ENCODE measurements around the gene ALKAL2. TPM values are rescaled to one million over a fixed set of nuclear protein-coding genes. Genes with fewer than 3 reads are reported as not detected.
A peak's percentile ranks its signal among the peaks of the same experiment; 100 is the strongest.

The ALKAL2 gene
- total and polyA plus RNA-seq, 2 donors, result 1.7 to 13.3 TPM

- no peaks in the 10 kb centered on the region for H3K4me1 ChIP-seq (ENCODE audit: control insufficient read depth in 2 of 2, insufficient read depth in 2 of 2, low read length in 2 of 2)
- no peaks in the 10 kb centered on the region for H3K9me3 ChIP-seq (ENCODE audit: control insufficient read depth in 2 of 2, insufficient read depth in 1 of 2, low read length in 1 of 2)
- WGBS, result 96% methylated on average over 15 of the region's 15 CpGs
- H3K4me3 ChIP-seq (ENCODE audit: low read length in 2 of 2), result no peak overlapping the region
- no peaks in the 10 kb centered on the region for H3K27me3 ChIP-seq (ENCODE audit: control insufficient read depth in 2 of 2, insufficient read depth in 1 of 2, low read length in 1 of 2)
- no peak overlapping the region for H3K27ac ChIP-seq (ENCODE audit: low read depth in 1 of 2, low read length in 1 of 2)
- H3K36me3 ChIP-seq (ENCODE audit: control insufficient read depth in 2 of 2, insufficient read depth in 2 of 2, low read length in 1 of 2), result peaks cover 0 to 9% of the 10 kb centered on the region in 2 donors
- no peak for DNase-seq (ENCODE audit: low read depth in 6 of 9, low spot score in 9 of 9)
Measured at GRCh38 chr2:249538-250042, 38.3 kb downstream of the ALKAL2 start.

- no peaks in the 10 kb centered on the region for H3K27me3 ChIP-seq (ENCODE audit: control insufficient read depth in 2 of 2, insufficient read depth in 1 of 2, low read length in 1 of 2)
- H3K9me3 ChIP-seq (ENCODE audit: control insufficient read depth in 2 of 2, insufficient read depth in 1 of 2, low read length in 1 of 2), result no peaks in the 10 kb centered on the region
- no peaks in the 10 kb centered on the region for H3K4me1 ChIP-seq (ENCODE audit: control insufficient read depth in 2 of 2, insufficient read depth in 2 of 2, low read length in 2 of 2)
- DNase-seq (ENCODE audit: low read depth in 6 of 9, low spot score in 9 of 9), result no peak
- peak overlapping the region in 1 of 2 donors; percentile 18 for H3K27ac ChIP-seq (ENCODE audit: low read depth in 1 of 2, low read length in 1 of 2)
- H3K4me3 ChIP-seq (ENCODE audit: low read length in 2 of 2), result no peak overlapping the region
- 96% methylated on average over 2 of the region's 2 CpGs for WGBS
- peaks cover 3 to 10% of the 10 kb centered on the region in 2 donors for H3K36me3 ChIP-seq (ENCODE audit: control insufficient read depth in 2 of 2, insufficient read depth in 2 of 2, low read length in 1 of 2)
Measured at GRCh38 chr2:248724-249123, 39.2 kb downstream of the ALKAL2 start.

- no peaks in the 10 kb centered on the region for H3K9me3 ChIP-seq (ENCODE audit: control insufficient read depth in 2 of 2, insufficient read depth in 1 of 2, low read length in 1 of 2)
- no peak overlapping the region for H3K4me3 ChIP-seq (ENCODE audit: low read length in 2 of 2)
- WGBS, result 74% methylated on average over 6 of the region's 6 CpGs
- no peak overlapping the region for H3K27ac ChIP-seq (ENCODE audit: low read depth in 1 of 2, low read length in 1 of 2)
- peak in 8 of 9 donors; percentile 42 to 86 (median 59) for DNase-seq (ENCODE audit: low read depth in 6 of 9, low spot score in 9 of 9)
- H3K36me3 ChIP-seq (ENCODE audit: control insufficient read depth in 2 of 2, insufficient read depth in 2 of 2, low read length in 1 of 2), result peaks cover 5 to 10% of the 10 kb centered on the region in 2 donors
- H3K4me1 ChIP-seq (ENCODE audit: control insufficient read depth in 2 of 2, insufficient read depth in 2 of 2, low read length in 2 of 2), result no peaks in the 10 kb centered on the region
- H3K27me3 ChIP-seq (ENCODE audit: control insufficient read depth in 2 of 2, insufficient read depth in 1 of 2, low read length in 1 of 2), result no peaks in the 10 kb centered on the region
Measured at GRCh38 chr2:246489-247144, 41.3 kb downstream of the ALKAL2 start.

GRCh38 chr2:244547-244946 lies 43.3 kb downstream of the ALKAL2 start:
- H3K36me3 ChIP-seq (ENCODE audit: control insufficient read depth in 2 of 2, insufficient read depth in 2 of 2, low read length in 1 of 2), result peaks cover 5 to 15% of the 10 kb centered on the region in 2 donors
- no peaks in the 10 kb centered on the region for H3K9me3 ChIP-seq (ENCODE audit: control insufficient read depth in 2 of 2, insufficient read depth in 1 of 2, low read length in 1 of 2)
- H3K4me1 ChIP-seq (ENCODE audit: control insufficient read depth in 2 of 2, insufficient read depth in 2 of 2, low read length in 2 of 2), result no peaks in the 10 kb centered on the region
- 97% methylated on average over 7 of the region's 7 CpGs for WGBS
- H3K27ac ChIP-seq (ENCODE audit: low read depth in 1 of 2, low read length in 1 of 2), result no peak overlapping the region
- H3K27me3 ChIP-seq (ENCODE audit: control insufficient read depth in 2 of 2, insufficient read depth in 1 of 2, low read length in 1 of 2), result no peaks in the 10 kb centered on the region
- no peak for DNase-seq (ENCODE audit: low read depth in 6 of 9, low spot score in 9 of 9)
- no peak overlapping the region for H3K4me3 ChIP-seq (ENCODE audit: low read length in 2 of 2)

GRCh38 chr2:238869-239268 lies 49.0 kb downstream of the ALKAL2 start:
- Histone ChIP-seq H3K9me3 (ENCODE audit: control insufficient read depth in 2 of 2, insufficient read depth in 1 of 2, low read length in 1 of 2) (no peaks in the 10 kb centered on the region), H3K27ac (ENCODE audit: low read depth in 1 of 2, low read length in 1 of 2) (no peak overlapping the region), H3K4me3 (ENCODE audit: low read length in 2 of 2) (no peak overlapping the region), H3K27me3 (ENCODE audit: control insufficient read depth in 2 of 2, insufficient read depth in 1 of 2, low read length in 1 of 2) (no peaks in the 10 kb centered on the region), H3K4me1 (ENCODE audit: control insufficient read depth in 2 of 2, insufficient read depth in 2 of 2, low read length in 2 of 2) (no peaks in the 10 kb centered on the region), H3K36me3 (ENCODE audit: control insufficient read depth in 2 of 2, insufficient read depth in 2 of 2, low read length in 1 of 2) (peaks cover 4 to 5% of the 10 kb centered on the region in 2 donors)
- WGBS, result 98% methylated on average over 5 of the region's 5 CpGs
- DNase-seq (ENCODE audit: low read depth in 6 of 9, low spot score in 9 of 9), result no peak

GRCh38 chr2:238431-238830 lies 49.5 kb downstream of the ALKAL2 start:
- no peaks in the 10 kb centered on the region for H3K4me1 ChIP-seq (ENCODE audit: control insufficient read depth in 2 of 2, insufficient read depth in 2 of 2, low read length in 2 of 2)
- H3K9me3 ChIP-seq (ENCODE audit: control insufficient read depth in 2 of 2, insufficient read depth in 1 of 2, low read length in 1 of 2), result no peaks in the 10 kb centered on the region
- no peak for DNase-seq (ENCODE audit: low read depth in 6 of 9, low spot score in 9 of 9)
- no peaks in the 10 kb centered on the region for H3K27me3 ChIP-seq (ENCODE audit: control insufficient read depth in 2 of 2, insufficient read depth in 1 of 2, low read length in 1 of 2)
- no peak overlapping the region for H3K27ac ChIP-seq (ENCODE audit: low read depth in 1 of 2, low read length in 1 of 2)
- WGBS, result 85% methylated on average over 3 of the region's 3 CpGs
- H3K4me3 ChIP-seq (ENCODE audit: low read length in 2 of 2), result no peak overlapping the region
- H3K36me3 ChIP-seq (ENCODE audit: control insufficient read depth in 2 of 2, insufficient read depth in 2 of 2, low read length in 1 of 2), result peaks cover 0 to 5% of the 10 kb centered on the region in 2 donors

GRCh38 chr2:237878-238277 lies 50.0 kb downstream of the ALKAL2 start:
- DNase-seq (ENCODE audit: low read depth in 6 of 9, low spot score in 9 of 9), result no peak
- WGBS, result 43% methylated on average over 6 of the region's 6 CpGs
- Histone ChIP-seq H3K9me3 (ENCODE audit: control insufficient read depth in 2 of 2, insufficient read depth in 1 of 2, low read length in 1 of 2) (no peaks in the 10 kb centered on the region), H3K27me3 (ENCODE audit: control insufficient read depth in 2 of 2, insufficient read depth in 1 of 2, low read length in 1 of 2) (no peaks in the 10 kb centered on the region), H3K4me1 (ENCODE audit: control insufficient read depth in 2 of 2, insufficient read depth in 2 of 2, low read length in 2 of 2) (no peaks in the 10 kb centered on the region), H3K27ac (ENCODE audit: low read depth in 1 of 2, low read length in 1 of 2) (no peak overlapping the region), H3K36me3 (ENCODE audit: control insufficient read depth in 2 of 2, insufficient read depth in 2 of 2, low read length in 1 of 2) (peaks cover 0 to 5% of the 10 kb centered on the region in 2 donors), H3K4me3 (ENCODE audit: low read length in 2 of 2) (no peak overlapping the region)

- Histone ChIP-seq H3K4me1 (ENCODE audit: control insufficient read depth in 2 of 2, insufficient read depth in 2 of 2, low read length in 2 of 2) (no peaks in the 10 kb centered on the region), H3K27me3 (ENCODE audit: control insufficient read depth in 2 of 2, insufficient read depth in 1 of 2, low read length in 1 of 2) (no peaks in the 10 kb centered on the region), H3K4me3 (ENCODE audit: low read length in 2 of 2) (no peak overlapping the region), H3K36me3 (ENCODE audit: control insufficient read depth in 2 of 2, insufficient read depth in 2 of 2, low read length in 1 of 2) (peaks cover 0 to 5% of the 10 kb centered on the region in 2 donors), H3K27ac (ENCODE audit: low read depth in 1 of 2, low read length in 1 of 2) (no peak overlapping the region), H3K9me3 (ENCODE audit: control insufficient read depth in 2 of 2, insufficient read depth in 1 of 2, low read length in 1 of 2) (no peaks in the 10 kb centered on the region)
- no peak for DNase-seq (ENCODE audit: low read depth in 6 of 9, low spot score in 9 of 9)
- WGBS, result 97% methylated on average over 6 of the region's 6 CpGs
Measured at GRCh38 chr2:236993-237539, 50.8 kb downstream of the ALKAL2 start.

- no peak overlapping the region for H3K4me3 ChIP-seq (ENCODE audit: low read length in 2 of 2)
- H3K4me1 ChIP-seq (ENCODE audit: control insufficient read depth in 2 of 2, insufficient read depth in 2 of 2, low read length in 2 of 2), result no peaks in the 10 kb centered on the region
- DNase-seq (ENCODE audit: low read depth in 6 of 9, low spot score in 9 of 9), result no peak
- 94% methylated on average over 4 of the region's 4 CpGs for WGBS
- H3K9me3 ChIP-seq (ENCODE audit: control insufficient read depth in 2 of 2, insufficient read depth in 1 of 2, low read length in 1 of 2), result no peaks in the 10 kb centered on the region
- H3K27me3 ChIP-seq (ENCODE audit: control insufficient read depth in 2 of 2, insufficient read depth in 1 of 2, low read length in 1 of 2), result no peaks in the 10 kb centered on the region
- peaks cover 4 to 6% of the 10 kb centered on the region in 2 donors for H3K36me3 ChIP-seq (ENCODE audit: control insufficient read depth in 2 of 2, insufficient read depth in 2 of 2, low read length in 1 of 2)
- no peak overlapping the region for H3K27ac ChIP-seq (ENCODE audit: low read depth in 1 of 2, low read length in 1 of 2)
Measured at GRCh38 chr2:234421-234820, 53.5 kb downstream of the ALKAL2 start.
